GM19468 (cell line): ENCODE data around the gene TLNRD1.

ENCODE experiments used
- ATAC-seq: cut with Tn5 transposase; IDR thresholded peaks from one replicate; pipeline ENCODE4 v1.9.1; 2021; ENCODE audit warnings: mild to moderate bottlenecking, moderate library complexity, moderate number of reproducible peaks; ENCODE audit not compliant: unreplicated experiment; ENCODE audit errors: extremely low read depth

TLNRD1 gene

DNA sequence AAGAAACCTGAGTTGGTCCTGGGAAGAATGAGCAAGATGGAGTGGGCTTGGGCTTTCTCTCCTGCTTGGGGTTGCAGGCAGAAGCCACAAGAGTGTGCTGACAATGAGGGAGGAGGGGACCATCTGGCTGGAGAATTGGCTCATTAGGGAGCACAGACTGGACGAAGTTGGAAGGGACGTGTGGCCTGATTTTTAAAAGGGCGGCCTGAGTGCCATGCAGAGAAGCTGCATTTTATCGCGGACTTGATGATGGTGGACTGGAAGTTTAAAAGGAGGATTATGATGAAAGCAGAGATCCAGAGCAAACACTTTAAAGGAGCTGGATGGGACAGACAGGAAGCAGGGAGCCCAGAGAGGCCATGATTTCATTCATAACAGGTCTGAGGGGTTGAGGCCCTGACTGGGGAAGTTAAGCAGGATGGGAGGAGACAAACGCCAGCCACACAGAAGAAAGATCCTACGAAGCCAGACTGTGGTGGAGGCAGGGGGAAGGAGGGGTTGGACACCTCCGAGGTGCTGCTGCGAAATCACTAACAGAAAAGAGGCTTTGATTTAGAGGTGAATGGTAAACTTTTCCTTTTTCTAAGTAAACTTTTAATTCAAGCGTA is 23.6 kb downstream of the TLNRD1 start:
- no peak for ATAC-seq

DNA sequence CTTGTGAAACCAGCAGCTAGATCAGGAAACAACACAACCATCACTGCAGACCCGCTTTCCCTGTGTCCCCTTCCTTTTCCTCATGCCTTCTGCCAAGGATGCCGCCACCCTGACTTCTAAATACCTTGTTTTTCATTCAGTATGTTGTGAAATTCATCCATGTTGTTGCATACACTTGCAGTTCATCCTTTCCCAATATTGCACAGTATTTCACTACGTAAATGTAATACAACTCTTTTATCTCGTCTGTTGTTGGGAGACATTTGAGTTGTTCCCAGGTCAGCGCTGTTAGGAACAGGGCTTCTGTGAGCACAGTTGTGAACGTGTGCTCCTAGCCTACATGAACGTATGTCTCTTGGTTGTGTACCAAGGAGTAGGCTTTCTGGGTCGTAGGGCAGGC is 24.2 kb downstream of the TLNRD1 start:
- no peak for ATAC-seq

DNA sequence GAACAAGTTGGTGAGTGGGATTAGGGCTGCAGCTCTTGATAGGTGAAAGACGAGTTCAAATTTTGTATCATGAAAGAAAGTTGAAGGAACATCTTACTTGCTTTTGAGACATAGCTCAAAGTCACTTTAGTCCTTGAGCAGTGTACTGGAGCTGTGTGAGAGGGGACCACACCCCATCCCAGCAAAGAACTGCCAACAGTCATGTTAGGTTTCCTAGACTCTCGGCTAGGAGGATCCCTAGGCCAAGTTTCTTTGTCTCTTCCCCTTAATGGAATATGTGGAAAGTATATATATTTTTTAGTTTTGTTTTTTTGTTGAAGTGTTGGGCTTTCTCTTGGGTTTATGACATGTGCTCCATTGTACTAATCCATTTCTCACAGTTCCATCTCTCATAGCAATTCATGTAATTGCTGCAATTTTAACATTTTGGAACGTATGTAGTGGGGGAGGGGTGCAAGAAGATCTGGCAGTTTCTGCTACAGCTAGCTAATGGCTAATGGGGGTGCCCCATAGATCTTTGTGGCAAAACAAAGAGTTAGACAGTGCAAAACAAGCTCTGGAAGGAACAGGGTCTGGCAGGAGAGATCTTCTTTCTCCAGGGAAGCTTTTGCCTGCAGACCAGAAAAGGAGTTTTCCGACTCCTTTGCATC is 25.1 kb downstream of the TLNRD1 start:
- ATAC-seq, result no peak

DNA sequence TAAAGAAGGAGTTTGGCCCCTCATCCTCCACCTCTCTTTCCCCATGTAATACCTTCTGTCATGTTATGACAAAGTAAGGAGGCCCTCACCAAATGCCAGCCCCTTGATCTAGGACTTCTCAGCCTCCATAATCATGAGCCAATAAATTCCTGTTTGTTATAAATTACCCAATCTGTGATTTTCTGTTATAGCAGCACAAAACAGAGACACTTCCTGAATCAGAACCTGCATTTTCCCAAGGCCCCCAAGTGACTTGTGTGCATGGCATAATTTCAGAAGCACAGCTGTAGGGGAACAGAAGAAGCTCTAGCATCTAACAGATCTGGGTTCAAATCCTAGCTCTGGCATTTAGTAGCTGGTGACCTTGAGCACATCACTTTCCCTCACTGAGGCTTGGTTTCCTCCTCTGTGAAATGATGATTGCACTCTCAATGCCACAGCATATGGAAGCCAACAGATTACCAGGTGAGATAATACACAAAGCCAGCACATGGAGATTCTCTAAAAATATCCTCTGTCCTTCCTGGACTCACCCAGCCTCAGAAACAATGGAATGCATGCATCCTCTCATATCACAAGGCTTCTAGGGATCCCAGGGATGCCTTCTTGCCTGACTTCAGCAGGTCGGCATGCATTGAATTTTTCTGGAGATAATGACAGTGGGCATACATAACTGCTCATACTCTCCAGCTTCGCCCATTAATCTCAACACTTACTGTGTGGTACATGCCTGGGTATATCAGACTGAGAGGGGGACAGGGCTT is 26.3 kb downstream of the TLNRD1 start:
- ATAC-seq, result no peak

DNA sequence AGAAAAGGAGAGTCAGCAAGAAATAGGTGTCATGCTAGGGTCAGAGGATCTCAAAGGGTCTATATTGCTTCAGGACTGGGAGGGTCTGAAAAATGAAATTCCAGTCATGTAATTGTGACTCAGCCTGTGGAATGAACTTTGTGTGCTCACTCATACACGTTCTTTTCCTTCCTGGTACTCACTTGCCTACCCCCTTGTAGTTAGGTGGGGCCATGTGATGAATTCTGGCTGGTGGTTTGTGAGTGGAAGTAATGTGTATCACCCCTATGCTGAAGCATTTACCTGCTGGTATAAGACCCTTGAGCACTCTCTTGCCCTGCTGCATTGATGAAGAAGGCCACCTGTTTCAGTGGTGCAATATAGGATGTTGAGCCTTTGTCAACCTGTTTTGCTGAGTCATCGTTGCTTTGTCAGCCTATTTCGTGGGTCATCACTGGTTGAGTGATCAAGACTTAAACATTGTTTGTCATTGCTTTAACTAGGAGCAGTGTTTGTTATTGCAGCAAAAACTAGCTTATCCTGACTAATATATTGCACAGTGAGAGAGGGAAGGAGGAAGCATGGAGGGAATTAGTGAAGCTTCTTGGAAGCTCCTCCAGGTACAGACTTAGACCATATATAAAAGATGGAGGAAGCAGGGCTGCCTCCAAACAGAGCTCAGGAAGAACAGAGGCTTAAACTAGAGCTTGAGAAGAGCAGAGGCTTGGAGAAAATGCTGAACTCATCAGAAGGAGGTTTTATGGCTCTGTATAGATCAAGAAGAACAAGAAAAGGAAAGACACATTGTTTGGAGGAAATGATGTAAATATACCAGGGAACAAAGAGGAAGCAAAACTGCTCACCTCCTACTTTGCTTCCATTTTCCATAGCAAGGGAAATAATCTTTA is 28.9 kb downstream of the TLNRD1 start:
- no peak for ATAC-seq

DNA sequence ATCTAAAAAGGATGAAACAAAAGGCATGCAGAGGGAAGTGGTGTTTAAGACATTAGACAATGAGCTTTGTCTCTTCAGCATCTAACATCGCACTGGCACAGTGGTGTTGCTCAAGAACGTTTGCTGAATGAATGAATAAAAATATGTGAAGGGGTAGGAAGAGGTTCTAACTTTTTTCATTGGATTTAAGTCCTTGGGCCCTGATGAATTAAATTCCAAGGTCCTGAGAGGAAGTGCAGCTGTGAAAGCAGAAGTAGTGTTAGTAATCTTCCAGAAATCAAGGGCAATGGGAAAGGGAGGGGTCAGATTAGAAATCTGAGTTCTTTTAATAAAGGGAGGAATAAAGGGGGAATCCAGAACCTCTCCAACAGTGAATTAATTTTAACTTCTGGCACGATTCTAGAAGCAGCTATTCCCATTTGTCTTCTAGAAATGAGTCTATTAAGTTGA is 29.6 kb downstream of the TLNRD1 start:
- no peak for ATAC-seq

DNA sequence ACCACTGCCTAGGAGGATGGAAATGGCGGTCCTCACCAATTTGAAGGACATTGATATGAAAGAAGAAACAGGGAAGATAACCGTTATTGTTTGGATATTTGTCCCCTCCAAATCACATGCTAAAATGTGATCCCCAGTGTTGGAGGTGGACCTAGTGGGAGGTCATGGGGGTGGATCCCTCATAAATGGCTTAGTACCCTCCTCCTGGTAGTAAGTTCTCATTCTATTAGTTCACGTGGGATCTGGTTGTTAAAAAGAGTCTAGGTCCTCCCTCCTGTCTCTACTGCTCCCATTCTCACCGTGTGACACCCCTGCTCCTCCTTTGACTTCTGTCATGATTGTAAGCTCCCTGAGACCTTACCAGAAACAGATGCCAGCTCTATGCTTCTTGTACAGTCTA is 30.5 kb downstream of the TLNRD1 start:
- ATAC-seq, result no peak

DNA sequence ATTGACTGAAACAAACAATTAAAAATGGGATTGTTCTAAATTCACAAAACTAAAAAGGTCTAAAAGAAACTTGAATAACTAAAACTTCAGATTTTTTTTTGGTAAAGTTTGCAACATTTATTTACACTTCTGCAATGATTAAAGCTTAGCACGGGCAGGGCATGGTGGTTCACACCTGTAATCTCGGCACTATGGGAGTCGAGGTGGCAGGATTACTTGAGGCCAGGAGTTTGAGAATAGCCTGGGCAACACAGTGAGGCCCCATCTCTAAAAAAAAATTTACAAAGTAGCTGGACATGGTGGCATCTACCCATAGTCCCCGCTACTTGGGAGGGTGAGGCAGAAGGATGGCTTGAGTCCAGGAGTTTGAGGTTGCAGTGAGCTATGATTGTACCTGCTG is 31.6 kb downstream of the TLNRD1 start:
- no peak for ATAC-seq

DNA sequence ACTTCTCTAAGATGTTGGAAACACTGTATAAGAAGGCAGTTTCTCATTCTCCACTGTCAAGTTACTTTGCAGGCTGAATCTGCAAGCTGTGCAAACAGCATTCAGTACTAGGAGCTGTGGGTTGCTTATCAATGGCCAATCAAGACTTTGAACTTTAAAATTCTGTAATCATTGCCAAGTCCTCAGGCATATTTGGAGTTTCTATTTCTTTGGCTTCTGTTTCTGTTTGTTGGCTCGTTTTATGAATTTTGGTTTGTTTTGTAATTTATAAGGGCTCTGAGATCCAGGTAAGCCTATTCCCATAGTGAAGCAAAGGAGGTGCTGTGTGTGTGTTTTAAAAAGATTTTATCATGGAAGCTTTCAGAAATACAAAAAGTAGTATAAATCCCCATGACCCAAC is 32.1 kb downstream of the TLNRD1 start:
- no peak for ATAC-seq

DNA sequence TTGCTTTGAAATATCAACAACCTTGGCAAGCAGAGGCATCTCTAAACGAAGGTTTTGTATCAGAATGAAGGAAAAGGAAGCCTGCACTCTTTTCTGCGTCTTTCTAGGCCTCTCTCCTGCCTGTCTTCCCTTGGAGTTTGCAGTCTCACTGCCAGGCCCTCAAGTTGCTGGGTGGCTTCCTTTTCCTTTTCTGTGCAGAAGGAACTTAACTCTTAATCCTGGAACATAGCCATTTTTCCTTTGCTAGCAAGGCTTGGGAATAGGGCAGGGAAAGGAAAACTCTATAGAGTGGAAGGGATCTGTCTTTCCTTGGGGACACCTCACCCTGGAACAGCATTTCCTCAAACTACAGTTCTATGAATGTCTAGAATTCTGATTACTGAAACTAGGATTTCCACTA is 32.8 kb downstream of the TLNRD1 start:
- ATAC-seq, result no peak

DNA sequence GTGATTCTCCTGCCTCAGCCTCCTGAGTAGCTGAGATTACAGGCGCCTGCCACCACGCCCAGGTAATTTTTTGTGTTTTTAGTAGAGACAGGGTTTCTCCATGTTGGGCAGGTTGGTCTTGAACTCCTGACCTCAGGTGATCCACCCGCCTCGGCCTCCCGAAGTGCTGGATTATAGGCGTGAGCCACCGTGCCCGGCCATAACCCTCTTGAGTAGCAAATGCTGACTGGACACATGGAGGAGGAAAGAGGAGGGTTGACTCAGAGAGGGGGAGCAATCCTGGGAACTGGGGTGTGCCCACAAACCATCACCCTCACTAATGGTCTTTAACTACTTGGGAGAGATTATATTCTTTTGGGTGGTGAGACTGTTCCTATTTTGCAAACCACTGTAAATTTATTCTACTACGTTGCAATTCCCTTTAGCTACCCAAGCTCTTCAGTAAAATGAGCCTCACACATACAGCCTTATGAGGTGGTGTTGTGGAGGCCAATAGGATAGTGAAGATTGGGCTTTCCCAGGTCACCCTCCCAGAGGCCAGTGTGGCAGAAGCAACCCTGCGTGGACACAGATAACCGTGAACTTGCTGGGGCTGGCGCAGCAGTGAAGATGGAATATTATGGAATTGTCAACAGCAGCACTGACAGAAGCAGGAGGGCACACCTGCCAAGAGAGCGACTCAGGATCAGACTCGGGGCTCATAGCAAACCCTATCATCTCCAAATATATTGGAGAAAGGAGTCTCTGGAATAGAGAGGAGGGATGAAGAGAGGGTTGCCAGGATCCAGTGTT is 37.4 kb downstream of the TLNRD1 start:
- no peak for ATAC-seq

DNA sequence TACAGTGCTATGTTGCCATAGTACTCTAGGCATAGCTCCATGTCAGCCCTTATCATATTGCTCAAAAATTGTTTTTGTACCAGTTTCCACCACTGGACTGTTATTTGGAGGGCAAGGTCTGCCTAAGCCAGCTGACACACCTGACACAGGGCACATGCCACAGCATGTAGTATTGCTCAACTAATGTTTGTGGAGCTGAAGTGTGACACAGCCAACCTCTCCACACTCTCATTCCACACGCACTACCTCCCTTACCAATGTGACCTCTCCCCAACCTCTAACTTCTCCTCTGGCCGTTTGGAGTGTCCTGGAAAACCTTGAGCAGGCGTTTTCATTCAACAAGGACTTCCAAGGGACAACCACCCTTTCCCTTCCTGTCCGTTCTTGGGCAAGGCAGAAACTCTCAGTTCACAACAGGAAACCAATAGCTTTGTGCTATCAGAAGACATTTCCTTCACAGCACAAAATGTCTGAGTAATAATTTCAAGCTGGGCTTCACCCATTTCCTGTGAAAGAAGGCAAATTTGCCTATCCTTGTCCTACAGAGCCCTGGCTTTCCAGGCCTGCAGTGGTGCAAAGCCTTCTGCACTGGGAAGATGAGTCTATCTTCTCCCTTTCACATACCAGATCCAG is 38.4 kb downstream of the TLNRD1 start:
- no peak for ATAC-seq

DNA sequence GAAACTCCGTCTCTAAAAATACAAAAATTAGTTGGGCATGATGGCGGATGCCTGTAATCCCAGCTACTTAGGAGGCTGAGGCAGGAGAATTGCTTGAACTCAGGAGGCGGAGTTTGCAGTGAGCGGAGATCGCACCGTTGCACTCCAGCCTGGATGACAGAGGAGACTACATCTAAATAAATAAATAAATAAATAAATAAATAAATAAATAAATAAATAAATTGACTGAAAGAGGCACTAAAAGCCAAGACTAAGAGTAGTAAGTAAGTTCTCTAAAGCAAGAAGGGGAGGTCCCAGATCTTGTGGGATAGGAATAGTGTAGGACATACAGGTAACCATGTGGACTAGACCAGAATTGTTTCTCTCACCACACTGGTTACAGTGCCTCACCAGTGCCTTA is 40.0 kb downstream of the TLNRD1 start:
- ATAC-seq, result no peak

DNA sequence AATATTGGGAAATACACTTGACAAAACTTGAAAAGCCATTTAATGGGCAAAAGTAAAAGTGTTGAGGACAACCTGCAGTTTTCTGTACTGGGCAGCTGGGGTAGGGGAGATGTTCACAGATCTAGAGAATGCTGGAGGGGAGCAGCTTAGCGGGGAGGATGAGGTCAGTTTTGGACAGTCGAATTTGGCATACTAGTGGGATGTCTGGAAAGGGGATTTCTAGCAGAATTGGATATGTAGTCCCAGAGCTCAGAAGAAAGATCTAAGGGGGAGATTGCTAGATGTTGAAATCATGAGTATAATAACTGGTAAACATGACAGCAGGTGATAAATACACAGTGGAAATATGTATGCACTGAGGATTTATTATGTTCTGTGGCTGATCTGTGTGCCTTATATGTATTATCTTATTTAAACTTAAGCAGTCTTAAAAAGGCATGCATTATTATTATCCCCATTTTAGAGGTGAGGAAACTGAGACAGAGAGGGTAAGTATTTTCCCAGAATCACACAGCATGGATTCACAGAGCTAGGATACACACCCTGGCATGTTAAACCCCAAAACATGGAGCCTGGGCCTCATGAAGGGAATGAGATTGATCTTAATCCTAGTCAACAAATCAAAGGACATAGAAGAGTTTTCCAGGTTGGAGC is 42.7 kb downstream of the TLNRD1 start:
- no peak for ATAC-seq

DNA sequence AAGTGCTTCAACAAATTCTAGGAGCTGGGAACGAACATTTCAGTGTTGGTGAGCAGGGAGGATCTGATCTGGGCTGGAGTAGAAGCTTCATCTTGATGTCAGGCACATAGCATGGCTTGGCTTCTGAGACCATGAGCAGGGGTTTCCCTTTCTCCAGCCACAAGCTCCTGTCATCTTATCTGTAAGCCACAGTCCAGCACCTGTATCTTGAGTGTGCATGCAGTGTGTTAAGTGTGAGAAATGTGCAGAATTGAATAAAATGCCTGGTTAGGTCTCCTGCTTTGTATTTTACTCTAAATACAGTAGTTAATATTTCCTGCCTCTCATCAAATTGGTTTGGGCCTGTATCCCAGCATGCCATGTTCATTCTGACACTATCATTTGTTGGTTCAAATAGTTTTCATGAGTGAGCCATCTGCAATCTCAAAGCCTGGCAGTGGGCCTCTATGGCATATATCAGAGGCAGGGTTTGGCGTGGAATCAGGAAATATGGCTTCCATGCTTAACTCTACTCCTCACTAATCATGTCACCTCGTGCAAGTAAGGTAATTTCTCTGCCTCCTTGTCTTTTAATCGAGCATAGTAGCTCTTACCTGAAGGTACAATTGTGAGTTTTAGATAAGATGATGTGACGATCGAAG is 43.3 kb downstream of the TLNRD1 start:
- no peak for ATAC-seq

DNA sequence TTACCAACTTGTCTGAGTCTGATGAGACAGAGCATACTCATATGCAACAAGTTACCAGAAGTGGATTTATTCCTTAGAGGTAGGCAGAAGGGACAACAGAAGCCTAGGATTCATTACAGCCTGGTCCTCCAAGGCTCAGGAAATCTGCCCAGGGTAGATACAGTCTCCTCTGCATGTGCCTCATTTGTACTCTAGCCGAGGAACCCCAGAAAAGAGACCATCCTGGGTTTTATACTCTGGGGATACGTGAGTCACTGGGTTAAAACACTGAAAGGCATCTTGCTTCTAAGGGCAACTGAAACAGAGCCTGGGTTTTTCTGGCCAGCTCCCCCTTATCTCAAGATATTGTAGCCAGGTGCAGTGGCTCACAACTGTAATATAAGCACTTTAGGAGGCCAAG is 45.6 kb downstream of the TLNRD1 start:
- no peak for ATAC-seq

DNA sequence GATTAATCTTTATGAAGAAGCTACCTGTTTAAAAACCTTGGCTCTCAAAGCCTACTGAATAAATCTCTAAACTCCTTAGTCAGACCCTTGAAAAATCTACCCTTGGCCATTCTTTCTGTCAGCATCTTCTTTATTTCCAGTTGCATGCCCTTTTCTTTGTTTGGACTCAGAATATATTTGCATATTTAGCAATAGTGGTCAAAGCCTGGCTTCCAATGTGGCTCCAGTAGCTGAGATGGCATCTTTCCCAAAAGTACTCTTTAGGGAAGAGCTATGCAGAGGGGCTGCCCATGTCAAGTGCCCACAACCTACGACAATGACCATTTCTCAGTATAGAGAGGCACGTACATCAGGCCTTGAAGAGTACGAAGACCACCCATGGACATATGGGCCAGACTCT is 47.2 kb downstream of the TLNRD1 start:
- ATAC-seq, result no peak

DNA sequence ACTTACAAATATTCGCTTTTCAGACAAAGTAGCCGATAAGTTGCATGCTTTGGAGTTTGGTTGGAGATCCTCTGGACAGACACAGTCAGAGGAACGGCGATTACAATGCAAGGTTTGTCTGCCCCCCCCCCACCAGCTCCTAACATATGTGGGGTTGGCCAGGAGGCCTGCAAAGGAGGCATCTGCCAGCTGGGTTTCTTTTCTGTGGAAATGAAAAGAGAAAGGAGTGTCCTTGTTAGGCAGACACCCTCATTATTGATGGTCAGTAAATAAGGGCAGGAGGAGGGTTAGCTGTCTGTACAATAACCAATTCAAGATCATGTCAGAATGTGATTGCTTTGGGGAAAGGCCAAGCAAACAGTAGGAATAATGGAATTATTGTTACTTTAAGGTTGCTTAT is 49.1 kb downstream of the TLNRD1 start:
- no peak for ATAC-seq
